WTC11 (cell line): Measurements from ENCODE around the gene KIAA1755. TPM values are rescaled to one million over a fixed set of nuclear protein-coding genes. Genes with fewer than 3 reads are reported as not detected.

Source experiments
- ATAC-seq: fragments of 200-7000 bp; cut with Tn5 transposase; 2 replicates; pipeline ENCODE4 v1.10.0; 2021; ENCODE audit warnings: mild to moderate bottlenecking, moderate library complexity
- CTCF ChIA-PET: fragments of 300-600 bp; sonication (Branson Sonifier 250); formaldehyde crosslinking; loops from one replicate; lab custom pipeline; 2021; ENCODE audit warnings: antibody characterized with exemption; lab: Charles Lee
- POLR2A ChIA-PET: fragments of 350-600 bp; sonication (Branson Sonifier 250); formaldehyde crosslinking; loops from one replicate; lab custom pipeline; 2021; ENCODE audit warnings: antibody characterized with exemption; lab: Charles Lee
- DNase-seq: peaks from one replicate; pipeline ENCODE4 v3.0.0; 2021; ENCODE audit warnings: low spot score
- H3K27ac Mint-ChIP-seq: 2 replicates; pipeline ENCODE4 v1.8.0; 2021; ENCODE audit warnings: mixed read lengths
- H3K27me3 Mint-ChIP-seq: 2 replicates; pipeline ENCODE4 v1.8.0; 2021; ENCODE audit warnings: low read depth, mild to moderate bottlenecking, moderate library complexity, mixed read lengths
- H3K36me3 Mint-ChIP-seq: 2 replicates; pipeline ENCODE4 v1.8.0; 2021; ENCODE audit warnings: mixed read lengths
- H3K4me1 Mint-ChIP-seq: 2 replicates; pipeline ENCODE4 v1.8.0; 2022; ENCODE audit warnings: mixed read lengths
- H3K4me3 Mint-ChIP-seq: 2 replicates; pipeline ENCODE4 v1.8.0; 2021; ENCODE audit warnings: mild to moderate bottlenecking, moderate library complexity, mixed read lengths
- H3K9me3 Mint-ChIP-seq: 2 replicates; pipeline ENCODE4 v1.8.0; 2021; ENCODE audit warnings: mixed read lengths
- AFF4 ChIP-seq: sonication (generic); formaldehyde crosslinking; IDR thresholded peaks from 2 replicates; pipeline ENCODE4 v1.8.1; 2023; ENCODE audit warnings: mild to moderate bottlenecking, missing genetic modification reagents, borderline replicate concordance
- ATF2 ChIP-seq: sonication (generic); formaldehyde crosslinking; IDR thresholded peaks from 2 replicates; pipeline ENCODE4 v1.8.1; 2022; ENCODE audit warnings: low read depth, missing genetic modification reagents, borderline replicate concordance
- ATF3 ChIP-seq: sonication (generic); formaldehyde crosslinking; conservative IDR thresholded peaks from 2 replicates; pipeline ENCODE4 v1.8.1; 2022; ENCODE audit warnings: mild to moderate bottlenecking, missing genetic modification reagents
- CDX4 ChIP-seq: fragments of 250-450 bp; sonication (Bioruptor Pico); IDR thresholded peaks from 2 replicates; pipeline ENCODE4 v1.9.0; 2021; ENCODE audit warnings: moderate library complexity, mild to moderate bottlenecking, inconsistent platforms, borderline replicate concordance
- FOXP4 ChIP-seq: sonication (generic); formaldehyde crosslinking; IDR thresholded peaks from 2 replicates; pipeline ENCODE4 v1.8.0; 2022; ENCODE audit warnings: mild to moderate bottlenecking, missing genetic modification reagents
- GABPB1 ChIP-seq: sonication (generic); formaldehyde crosslinking; IDR thresholded peaks from 2 replicates; pipeline ENCODE4 v1.8.1; 2023; ENCODE audit warnings: mild to moderate bottlenecking, missing genetic modification reagents
- MLX ChIP-seq: sonication (generic); formaldehyde crosslinking; IDR thresholded peaks from 2 replicates; pipeline ENCODE4 v1.8.1; 2023; ENCODE audit warnings: mild to moderate bottlenecking, missing genetic modification reagents, moderate library complexity
- MXD4 ChIP-seq: fragments of 250-450 bp; sonication (Bioruptor Pico); IDR thresholded peaks from 2 replicates; pipeline ENCODE4 v1.8.0; 2021; ENCODE audit warnings: mild to moderate bottlenecking, moderate library complexity, borderline replicate concordance
- NFATC4 ChIP-seq: fragments of 250-450 bp; sonication (Bioruptor Pico); IDR thresholded peaks from 2 replicates; pipeline ENCODE4 v1.9.0; 2021; ENCODE audit warnings: mild to moderate bottlenecking
- NR2C2 ChIP-seq: sonication (generic); formaldehyde crosslinking; IDR thresholded peaks from 2 replicates; pipeline ENCODE4 v1.8.0; 2022; ENCODE audit warnings: mild to moderate bottlenecking, missing genetic modification reagents
- OVOL2 ChIP-seq: fragments of 250-450 bp; sonication (Bioruptor Pico); IDR thresholded peaks from 2 replicates; pipeline ENCODE4 v1.9.0; 2021; ENCODE audit warnings: mild to moderate bottlenecking, borderline replicate concordance
- PREB ChIP-seq: sonication (generic); formaldehyde crosslinking; IDR thresholded peaks from 2 replicates; pipeline ENCODE4 v1.8.1; 2022; ENCODE audit warnings: mild to moderate bottlenecking, missing genetic modification reagents, moderate library complexity, borderline replicate concordance
- PRRX2 ChIP-seq: fragments of 250-450 bp; sonication (Bioruptor Pico); IDR thresholded peaks from 2 replicates; pipeline ENCODE4 v1.8.0; 2021; ENCODE audit warnings: mild to moderate bottlenecking
- RELA ChIP-seq: sonication (generic); formaldehyde crosslinking; IDR thresholded peaks from 2 replicates; pipeline ENCODE4 v1.8.1; 2022; ENCODE audit warnings: missing genetic modification reagents, mild to moderate bottlenecking, borderline replicate concordance
- SMAD3 ChIP-seq: sonication (generic); formaldehyde crosslinking; IDR thresholded peaks from 2 replicates; pipeline ENCODE4 v1.8.0; 2022; ENCODE audit warnings: missing genetic modification reagents, mild to moderate bottlenecking, borderline replicate concordance
- USF2 ChIP-seq: sonication (generic); formaldehyde crosslinking; IDR thresholded peaks from 2 replicates; pipeline ENCODE4 v1.8.1; 2023; ENCODE audit warnings: mild to moderate bottlenecking, missing genetic modification reagents, moderate library complexity
- ZNF121 ChIP-seq: sonication (generic); formaldehyde crosslinking; IDR thresholded peaks from 2 replicates; pipeline ENCODE4 v1.8.0; 2023; ENCODE audit warnings: missing genetic modification reagents
- ZNF232 ChIP-seq: sonication (generic); formaldehyde crosslinking; IDR thresholded peaks from 2 replicates; pipeline ENCODE4 v1.8.0; 2022; ENCODE audit warnings: mild to moderate bottlenecking, missing genetic modification reagents
- ZNF423 ChIP-seq: fragments of 250-450 bp; sonication (Bioruptor Pico); IDR thresholded peaks from 2 replicates; pipeline ENCODE4 v2.1.2; 2022; ENCODE audit warnings: mild to moderate bottlenecking, moderate library complexity
- total RNA-seq: library from RNA; stranded (reverse); gene quantifications from 3 replicates; pipeline ENCODE4 v1.2.3, GENCODE V29; 2021

The KIAA1755 gene
- total RNA-seq, 1 experiment from 2014 or later, result 0.50 TPM

GRCh38 chr20:38191654-38192053 is 68.9 kb downstream of the KIAA1755 start (continued):
- TF ChIP-seq USF2 (CRISPR knock-in tag) (no peak), SMAD3 (CRISPR knock-in tag) (no peak)

- TF ChIP-seq ZNF121 (CRISPR knock-in tag) (no peak), MLX (no peak), RELA (CRISPR knock-in tag) (no peak), ZNF232 (CRISPR knock-in tag) (no peak), OVOL2 (no peak), MXD4 (CRISPR knock-in tag) (no peak), PREB (no peak), GABPB1 (CRISPR knock-in tag) (no peak), PRRX2 (CRISPR knock-in tag) (no peak), ATF2 (CRISPR knock-in tag) (no peak), FOXP4 (CRISPR knock-in tag) (no peak), ATF3 (CRISPR knock-in tag) (no peak), NR2C2 (no peak), NFATC4 (no peak), AFF4 (no peak), ZNF423 (CRISPR knock-in tag) (no peak), CDX4 (CRISPR knock-in tag) (no peak)
- H3K27ac Mint-ChIP-seq, result no peak overlapping the region
- ATAC-seq (no peak), DNase-seq (no peak)
- POLR2A ChIA-PET, result interaction anchor here (0.6 kb wide), 1 partner anchor 38 kb away, joined by 3 read pairs; no protein-coding TSS in a partner anchor
- H3K4me1 Mint-ChIP-seq, result 0 out of 2 replicates have a peak, but pooled peaks cover 3% of the 10 kb centered on the region
- peaks cover 10% of the 10 kb centered on the region for H3K9me3 Mint-ChIP-seq
- CTCF ChIA-PET, result interaction anchor here (1.1 to 1.8 kb wide), 3 partner anchors 16 to 118 kb away, joined by 4 read pairs; no protein-coding TSS in a partner anchor
- H3K27me3 Mint-ChIP-seq, result no peaks in the 10 kb centered on the region
- H3K36me3 Mint-ChIP-seq, result peaks cover 6% of the 10 kb centered on the region
- H3K4me3 Mint-ChIP-seq, result no peak overlapping the region
These were observed 69.6 kb downstream of the KIAA1755 start for GRCh38 chr20:38190936-38191371.
